GM12875 (cell line): ENCODE data around the gene SLC29A2.

Experiments used
- H3K4me3 ChIP-seq: one replicate; pipeline ENCODE4 v1.5.1; 2011; ENCODE audit warnings: low read depth, low read length, control low read depth
- CTCF ChIP-seq: IDR thresholded peaks from 2 replicates; pipeline ENCODE4 v1.5.1; 2011; ENCODE audit warnings: low read depth, mild to moderate bottlenecking, control low read depth, inconsistent platforms, low read length, moderate library complexity, borderline replicate concordance; ENCODE audit not compliant: insufficient read depth

SLC29A2 gene

DNA sequence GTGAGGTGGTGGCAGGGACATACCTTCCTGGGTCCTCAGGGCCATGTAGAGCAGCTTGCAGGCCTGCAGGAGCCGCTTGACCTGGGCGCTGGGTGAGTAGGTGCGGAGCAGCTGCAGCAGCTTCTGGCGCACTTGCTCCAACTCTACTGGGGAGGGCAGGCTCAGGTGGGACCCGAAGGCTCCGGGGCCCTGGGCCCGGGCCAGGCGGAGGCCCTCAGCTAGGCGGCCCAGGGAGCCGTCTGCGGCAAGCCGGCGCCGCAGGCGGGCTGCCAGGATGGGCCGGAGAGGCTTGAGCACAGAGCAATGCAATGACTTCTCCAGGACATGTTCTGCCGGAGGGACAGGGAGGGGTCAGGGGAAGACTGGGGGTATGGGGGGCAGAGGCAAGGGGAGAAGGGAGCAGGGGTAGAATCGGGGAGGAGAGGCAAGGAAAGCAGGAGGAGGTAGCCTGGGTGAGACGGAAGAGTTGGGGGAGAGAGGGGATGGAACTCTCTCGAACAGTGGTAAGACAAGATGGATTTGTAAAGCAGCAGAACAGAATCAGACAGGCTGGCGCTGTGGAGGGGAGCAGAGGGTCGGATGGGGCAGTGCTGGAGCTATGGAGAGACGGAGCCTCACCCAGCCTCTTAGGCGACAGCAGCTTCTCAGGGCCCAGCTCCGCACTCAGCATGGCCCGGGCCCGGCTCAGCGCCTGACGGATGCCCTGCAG lies 37.5 kb downstream of the SLC29A2 start:
- H3K4me3 ChIP-seq = no peak overlapping the region
- TF ChIP-seq CTCF = no peak

GRCh38 chr11:66333220-66333877 lies 38.2 kb downstream of the SLC29A2 start:
- no peak for TF ChIP-seq CTCF
- no peak overlapping the region for H3K4me3 ChIP-seq

DNA sequence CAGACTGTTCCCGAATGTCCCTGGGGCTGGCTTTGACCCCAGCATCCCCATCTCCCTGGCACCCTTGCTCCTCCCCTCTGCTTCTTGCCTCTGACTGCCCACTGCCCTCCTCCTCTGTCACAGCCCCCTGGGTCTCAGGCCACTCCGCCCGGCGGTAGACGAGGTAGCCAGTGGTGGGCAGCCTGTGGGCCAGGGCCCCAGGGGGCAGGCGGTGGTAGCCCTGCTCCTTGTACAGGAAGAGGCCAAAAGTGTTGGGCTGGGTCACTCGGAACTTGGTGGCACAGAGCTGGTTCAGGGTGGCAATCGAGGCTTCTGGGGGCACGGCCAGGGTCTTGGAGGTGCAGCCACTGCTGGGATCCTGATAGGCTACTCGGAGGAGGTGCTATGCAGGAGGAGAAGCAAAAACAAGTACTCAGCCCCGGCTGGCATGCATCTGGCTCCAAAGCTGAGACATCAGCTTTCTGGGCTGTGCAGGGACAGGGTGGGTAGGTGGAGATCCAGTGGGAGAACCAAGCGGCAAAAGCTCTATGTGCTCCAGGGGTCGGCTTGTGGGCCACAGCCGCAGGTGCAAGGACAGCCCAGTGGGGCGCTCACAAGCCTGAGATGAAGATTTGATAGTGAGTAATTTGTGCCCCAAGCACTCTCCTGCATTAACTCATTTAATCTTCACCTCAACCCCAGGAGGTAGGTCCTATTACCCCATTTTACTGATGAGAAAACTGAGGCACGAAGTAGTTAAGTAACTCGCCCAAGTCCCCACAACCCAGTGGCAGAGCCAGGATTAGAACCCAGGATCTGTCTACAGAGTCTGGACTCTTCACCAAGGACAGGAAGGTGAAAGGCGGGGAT lies 39.0 kb downstream of the SLC29A2 start:
- H3K4me3 ChIP-seq = no peak overlapping the region
- no peak for TF ChIP-seq CTCF

DNA sequence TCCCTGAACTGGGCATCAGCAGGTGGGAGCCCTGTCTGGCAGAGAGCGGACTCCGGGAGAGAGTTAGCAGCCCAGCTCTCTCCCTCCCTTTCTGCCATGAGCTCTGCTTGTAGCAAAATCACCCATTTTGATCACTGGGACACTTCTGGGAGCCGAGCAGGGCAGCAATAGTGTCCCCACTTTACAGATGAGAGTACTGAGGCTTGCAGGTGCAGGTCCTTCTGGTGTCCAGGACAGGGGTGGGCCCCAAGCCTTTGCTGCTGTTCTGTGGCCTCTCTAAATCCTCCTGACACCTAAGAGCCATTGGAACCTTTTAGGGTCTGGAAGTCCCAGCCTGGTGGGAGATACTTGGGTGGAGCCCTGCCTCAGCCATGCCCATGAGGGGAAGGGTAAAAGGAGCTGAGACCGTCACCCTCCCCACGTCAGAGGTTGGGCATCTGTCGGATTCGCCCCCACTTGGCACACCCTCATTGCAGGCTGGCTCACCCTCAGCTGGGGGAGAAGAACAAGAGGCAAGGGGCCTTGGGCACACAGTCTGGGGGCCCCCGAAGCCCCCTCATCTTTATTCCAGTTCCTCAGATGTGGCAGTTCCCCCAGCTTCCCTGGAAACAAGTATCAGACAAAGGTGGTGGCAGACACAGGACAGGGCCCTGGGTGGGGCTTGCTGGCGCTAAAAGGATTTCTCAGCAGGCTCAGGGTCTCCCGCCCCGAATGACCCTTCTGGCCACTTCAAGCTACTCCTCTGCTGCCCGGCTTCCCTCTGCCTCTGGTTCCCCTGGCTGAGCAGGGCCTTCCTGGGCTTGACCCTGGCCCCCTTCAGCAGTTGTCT lies 39.8 kb downstream of the SLC29A2 start:
- no peak overlapping the region for H3K4me3 ChIP-seq
- TF ChIP-seq CTCF = no peak

DNA sequence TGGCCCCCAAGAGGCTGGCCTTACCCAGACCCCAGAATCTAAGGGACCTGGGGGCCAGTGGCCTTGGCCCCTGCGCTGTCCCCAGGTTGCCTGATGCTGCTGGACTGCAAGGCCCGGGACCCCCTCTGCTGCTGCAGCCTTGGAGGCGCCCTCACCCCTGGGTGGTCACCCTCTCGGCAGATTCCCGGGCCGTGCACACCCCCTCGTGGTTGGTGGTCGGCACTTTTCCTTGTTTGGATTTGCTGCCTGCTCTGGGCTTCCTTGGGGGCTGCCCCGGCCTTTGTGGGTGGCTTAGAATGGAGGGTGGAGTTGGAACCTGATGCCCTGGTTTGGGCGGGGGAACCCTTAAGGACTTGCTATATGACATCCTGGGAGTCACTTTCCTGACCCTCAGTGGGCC lies 40.6 kb downstream of the SLC29A2 start:
- no peak for TF ChIP-seq CTCF
- no peak overlapping the region for H3K4me3 ChIP-seq

- no peak for TF ChIP-seq CTCF
- no peak overlapping the region for H3K4me3 ChIP-seq
Observed at GRCh38 chr11:66329165-66329673, 42.3 kb downstream of the SLC29A2 start.
